Activated T-helper 1 cell treated with Interleukin-2 at 50 U/mL for 16 hours (primary cell): ENCODE data around the gene SLC25A22.

ENCODE experiments used
- DNase-seq: peaks from one replicate; pipeline ENCODE4 v3.0.0-alpha.2; 2020; ENCODE audit warnings: low read depth

SLC25A22 gene

GRCh38 chr11:798093-798713 lies at the start of gene SLC25A22:
Gene SLC25A22, minus strand, starts transcription at chr11:798281. Its CDS starts 3,275 bp downstream, at chr11:795006.
- peak; percentile 78 for DNase-seq

DNA sequence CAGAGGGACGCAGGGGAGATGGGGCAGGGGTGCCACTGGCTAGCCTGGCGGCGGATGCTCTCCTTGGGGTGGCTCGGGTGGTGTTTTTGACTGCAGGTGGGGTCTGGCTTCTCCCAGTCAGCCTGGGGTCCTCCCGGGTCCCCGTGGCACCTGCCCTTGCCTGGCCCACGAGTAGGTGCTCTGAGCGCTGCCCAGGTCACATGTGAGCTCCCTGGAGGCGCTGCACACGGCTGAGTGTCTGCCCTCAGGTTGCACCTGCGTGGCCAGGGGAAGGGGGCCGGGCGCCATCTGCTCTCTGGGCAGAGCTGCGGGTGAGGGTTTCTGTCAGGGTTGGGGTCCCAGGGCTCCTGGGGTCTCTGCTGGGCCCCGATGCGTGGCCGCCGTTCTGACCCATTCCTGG lies 49.8 kb upstream of the SLC25A22 start:
- DNase-seq, result no peak

GRCh38 chr11:846496-847098 lies 48.5 kb upstream of the SLC25A22 start:
- DNase-seq, result no peak

- DNase-seq, result no peak
These were observed 47.9 kb upstream of the SLC25A22 start for GRCh38 chr11:845872-846495.

DNA sequence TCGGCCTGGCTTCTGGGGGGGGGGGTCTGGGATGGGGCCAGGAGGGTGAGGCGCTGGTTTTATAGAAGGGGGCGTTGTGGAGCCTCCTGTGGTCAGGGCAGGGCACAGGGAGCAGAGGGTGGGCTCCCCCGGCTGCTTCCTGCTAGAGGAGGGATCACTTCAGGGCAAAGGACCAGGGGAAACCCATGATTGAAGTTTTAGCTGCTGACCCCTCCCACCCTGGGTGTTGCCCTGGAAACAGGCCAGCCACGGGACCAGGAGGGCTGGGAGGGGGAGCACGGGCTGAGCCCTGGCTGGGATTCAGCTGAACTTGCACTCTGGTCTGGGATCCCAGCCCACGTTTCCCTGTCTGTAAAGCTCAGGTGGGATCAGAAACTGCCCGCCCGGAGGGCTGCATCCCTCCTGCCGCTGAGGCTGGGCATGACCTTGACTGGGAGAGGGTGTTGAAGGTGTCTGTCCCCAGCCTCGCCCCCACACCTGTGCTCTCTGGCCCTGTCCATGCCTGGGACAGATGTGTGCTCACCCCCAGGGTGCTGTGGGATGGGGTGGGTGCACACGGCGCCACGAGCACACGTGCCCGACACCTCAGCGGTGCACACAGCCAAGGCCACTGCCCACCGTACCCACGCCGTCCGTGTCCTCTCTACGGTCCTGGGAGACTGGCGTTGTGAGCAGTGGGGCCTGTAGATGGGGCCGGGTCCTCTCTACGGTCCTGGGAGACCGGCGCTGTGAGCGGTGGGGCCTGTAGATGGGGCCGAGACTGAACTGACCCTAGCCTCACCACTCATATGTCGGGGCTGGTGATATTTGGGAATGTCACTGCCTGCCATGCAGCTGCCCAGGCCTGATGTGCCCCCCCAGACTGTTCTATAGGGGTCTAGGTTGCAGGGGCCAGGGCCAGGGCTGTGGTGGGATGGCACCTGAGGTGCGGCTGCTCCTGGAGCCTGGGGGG lies 46.9 kb upstream of the SLC25A22 start:
- no peak for DNase-seq

- no peak for DNase-seq
These were observed 46.0 kb upstream of the SLC25A22 start for GRCh38 chr11:843818-844692.

DNA sequence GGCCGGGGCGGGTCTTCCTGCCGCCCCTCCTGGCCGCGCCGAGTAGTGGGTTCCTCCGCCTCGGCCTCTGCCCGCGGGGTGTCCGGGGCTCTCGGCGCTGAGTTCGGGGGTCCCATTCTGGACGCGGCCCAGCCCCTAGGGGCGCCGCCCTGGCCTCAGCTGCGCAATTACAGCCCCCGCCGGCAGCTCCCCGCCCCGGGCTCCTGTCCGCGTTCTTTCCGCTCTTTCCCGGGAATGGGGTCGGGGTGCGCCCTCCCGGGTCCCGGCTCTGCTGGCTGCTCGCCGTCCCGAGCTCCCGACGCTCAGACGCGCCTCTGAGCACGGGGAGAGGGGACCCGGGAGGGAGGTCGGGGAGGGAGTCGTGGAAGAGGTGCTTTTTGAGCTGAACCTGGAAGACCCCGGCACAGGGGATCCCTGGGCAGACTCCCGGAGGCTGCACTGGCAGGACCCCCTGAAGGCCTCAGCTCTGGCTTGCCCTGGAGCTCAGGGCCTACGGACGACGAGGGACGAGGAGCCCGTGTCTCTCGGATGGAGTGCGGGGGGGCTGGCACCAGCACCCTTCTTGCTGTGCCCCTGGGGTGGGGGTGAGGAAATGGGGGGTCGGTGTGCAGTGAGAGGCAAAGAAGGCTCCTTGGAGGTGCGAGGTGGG lies 45.1 kb upstream of the SLC25A22 start:
- DNase-seq, result no peak

DNA sequence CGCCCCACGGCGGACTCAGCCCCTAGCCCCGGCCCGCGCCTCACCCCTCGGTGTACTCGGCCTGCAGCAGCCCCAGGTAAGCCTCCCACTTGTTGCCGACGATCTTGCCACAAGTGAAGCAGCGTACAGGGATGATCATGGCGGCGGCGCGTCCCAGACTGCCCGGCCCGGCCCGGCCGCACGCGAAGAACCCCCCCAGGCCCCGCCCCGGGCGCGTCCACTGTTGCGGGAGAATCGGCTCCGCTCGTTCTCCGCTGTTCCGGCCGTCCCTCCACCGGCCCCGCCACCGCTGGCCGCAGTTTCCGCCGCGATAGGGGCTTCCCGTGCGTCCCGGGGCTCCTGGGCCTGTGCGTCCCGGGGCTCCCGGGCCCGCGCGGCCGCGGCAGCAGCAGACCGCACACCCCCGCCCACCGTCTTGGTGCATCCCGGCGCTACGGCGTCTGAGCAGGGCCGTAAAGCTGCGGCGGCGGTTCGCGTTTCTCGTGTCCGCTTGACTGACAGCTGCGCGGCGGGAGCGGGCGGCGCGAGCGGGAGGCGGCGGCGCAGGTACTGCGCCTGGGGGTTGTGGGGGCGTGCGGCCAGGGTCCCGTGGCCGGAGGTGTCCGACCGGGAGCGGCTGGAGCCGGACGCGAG lies 44.4 kb upstream of the SLC25A22 start, which contains the start of the genes POLR2L and TSPAN4:
Gene POLR2L (minus strand): TSS at position 160 of the 633 bp plus-strand sequence. CDS start 21 bp downstream, at position 139.
Gene TSPAN4 (plus strand): TSS at position 483 of the 633 bp plus-strand sequence. CDS start 7,453 bp downstream, outside the sequence.
- peak; percentile 80 for DNase-seq

DNA sequence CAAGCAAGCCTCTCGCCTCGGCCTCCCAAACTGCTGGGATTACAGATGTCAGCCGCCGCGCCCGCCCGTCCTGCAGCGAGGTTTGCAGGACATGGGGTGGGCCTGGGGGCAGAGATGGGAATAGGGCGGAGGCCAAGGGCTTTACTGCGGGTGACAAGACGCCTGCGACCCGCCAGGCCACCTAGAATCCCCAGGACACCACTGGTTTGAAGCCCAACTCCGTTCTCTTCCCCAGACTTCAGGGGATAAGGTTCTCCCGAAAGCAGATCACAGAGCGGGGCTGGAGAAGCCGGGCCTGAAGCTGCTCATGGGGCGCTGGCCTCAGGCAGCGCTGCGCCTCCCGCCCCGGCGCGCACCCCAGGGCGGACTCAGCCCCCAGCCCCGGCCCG lies 43.9 kb upstream of the SLC25A22 start:
- no peak for DNase-seq

DNA sequence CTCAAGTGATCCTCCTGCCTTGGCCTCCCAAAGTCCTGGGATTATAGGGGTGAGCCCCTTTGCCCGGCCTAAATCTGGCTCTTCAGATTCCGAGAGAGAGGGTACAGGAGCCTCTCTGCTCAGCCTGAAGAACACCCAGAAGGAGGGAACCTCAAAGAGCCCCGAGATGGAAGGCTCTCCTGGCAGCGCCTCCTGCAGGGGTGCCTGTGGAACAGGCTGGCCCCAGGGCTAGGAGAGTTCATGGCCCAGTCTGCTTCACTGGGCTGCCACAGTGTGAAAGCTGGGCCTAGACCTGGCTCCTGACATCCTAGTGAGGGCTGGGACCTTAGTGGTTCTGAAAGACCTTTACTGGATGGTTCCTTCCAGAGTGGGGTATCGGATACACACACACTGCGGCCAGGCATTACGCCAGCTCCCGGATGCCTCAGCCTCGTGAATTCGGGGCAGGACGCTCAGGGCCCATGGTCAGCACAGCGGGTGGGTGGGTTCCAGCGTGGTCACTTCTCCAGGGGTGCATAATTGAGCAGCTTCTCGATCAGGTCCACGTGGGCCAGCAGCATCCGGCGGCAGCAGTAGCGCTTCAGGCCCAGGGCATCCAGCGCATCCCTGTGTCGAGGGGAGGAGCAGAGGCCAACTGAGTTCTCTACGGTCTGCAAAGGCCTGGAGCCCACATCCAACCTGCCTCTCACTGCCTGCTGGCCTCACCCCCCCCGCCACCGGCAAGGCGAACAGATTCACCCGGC lies 42.0 kb upstream of the SLC25A22 start:
- DNase-seq, result no peak

GRCh38 chr11:839280-839623 lies 41.2 kb upstream of the SLC25A22 start:
- no peak for DNase-seq

DNA sequence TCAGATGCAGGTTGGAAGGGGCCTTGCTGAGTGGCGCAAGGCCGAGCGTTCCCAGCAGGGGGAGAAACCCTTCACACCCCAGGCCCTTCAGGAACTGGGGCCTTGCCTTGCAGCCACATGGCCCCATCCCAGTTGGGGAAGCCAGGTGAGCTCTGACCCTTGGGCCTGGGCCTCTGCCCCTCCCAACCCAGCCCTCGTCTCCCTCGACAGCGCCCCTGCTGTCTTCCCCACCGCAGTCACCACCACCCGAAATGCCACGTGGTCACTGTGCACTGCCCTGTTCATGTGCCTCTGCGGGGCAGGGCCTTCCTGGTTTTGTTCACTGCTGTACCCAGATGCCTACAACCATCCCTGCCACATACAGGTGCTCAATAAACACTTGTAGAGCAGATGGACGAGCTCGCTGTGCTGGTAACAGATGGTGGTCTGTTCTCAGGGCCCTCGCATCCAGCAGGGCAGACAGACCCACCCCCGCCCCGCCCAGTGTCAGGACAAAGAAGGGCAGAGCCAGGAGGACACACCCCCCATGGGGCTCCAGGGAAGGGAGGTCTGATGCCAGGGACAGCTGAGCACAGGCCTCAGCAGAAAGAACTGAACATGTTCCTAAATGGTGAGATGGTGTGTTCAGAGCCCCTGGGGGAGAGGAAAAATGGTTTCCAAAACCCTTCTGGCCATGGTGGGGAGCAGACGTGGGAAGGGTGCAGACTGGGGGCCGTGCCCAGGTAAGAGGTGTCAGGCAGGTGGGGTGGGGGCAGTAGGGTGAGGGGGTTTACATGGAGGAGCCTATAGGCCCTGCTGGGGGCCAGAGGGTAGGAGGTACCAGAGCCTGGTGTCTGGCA lies 40.6 kb upstream of the SLC25A22 start:
- no peak for DNase-seq

DNA sequence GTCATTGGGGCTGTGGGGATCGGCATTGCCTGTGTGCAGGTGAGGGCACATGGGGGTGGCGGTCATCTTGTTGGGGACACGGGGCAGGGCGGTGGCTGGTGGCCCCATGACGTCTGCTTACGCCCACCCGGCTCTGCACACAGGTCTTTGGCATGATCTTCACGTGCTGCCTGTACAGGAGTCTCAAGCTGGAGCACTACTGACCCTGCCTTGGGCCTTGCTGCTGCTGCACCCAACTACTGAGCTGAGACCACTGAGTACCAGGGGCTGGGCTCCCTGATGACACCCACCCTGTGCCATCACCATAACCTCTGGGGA lies 39.9 kb upstream of the SLC25A22 start:
- DNase-seq, result no peak

GRCh38 chr11:837189-837989 lies 39.3 kb upstream of the SLC25A22 start:
- DNase-seq, result no peak

DNA sequence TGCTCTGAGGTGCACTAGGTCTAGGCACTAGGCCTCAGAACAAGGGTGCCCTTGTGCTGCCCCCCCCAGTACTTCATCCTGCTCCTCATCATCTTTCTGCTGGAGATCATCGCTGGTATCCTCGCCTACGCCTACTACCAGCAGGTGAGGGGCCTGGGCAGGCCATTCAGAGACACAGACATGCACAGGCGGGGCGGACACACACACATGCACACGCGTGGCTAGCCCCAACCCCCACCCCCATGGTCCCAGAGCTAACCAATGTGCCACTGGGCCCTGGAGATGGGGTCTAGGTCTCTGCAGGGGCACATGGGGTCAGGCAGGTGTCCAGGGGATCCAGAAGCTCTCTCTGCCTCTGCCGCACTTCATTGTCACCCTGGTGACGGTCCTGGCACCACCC lies 38.6 kb upstream of the SLC25A22 start:
- no peak for DNase-seq

DNA sequence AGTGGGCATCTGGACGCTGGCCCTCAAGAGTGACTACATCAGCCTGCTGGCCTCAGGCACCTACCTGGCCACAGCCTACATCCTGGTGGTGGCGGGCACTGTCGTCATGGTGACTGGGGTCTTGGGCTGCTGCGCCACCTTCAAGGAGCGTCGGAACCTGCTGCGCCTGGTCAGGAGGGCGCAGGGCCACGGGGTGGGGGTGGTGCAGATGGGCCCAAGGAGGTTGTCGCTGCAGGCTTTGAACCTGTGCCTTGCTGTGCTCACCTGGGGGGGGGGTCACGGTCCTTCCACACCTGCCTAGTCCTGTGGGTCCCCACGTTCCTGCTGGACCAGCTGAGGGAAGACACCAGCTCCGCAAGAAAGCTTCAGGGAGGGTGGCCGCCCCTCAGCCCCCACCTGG lies 38.2 kb upstream of the SLC25A22 start:
- DNase-seq, result no peak

DNA sequence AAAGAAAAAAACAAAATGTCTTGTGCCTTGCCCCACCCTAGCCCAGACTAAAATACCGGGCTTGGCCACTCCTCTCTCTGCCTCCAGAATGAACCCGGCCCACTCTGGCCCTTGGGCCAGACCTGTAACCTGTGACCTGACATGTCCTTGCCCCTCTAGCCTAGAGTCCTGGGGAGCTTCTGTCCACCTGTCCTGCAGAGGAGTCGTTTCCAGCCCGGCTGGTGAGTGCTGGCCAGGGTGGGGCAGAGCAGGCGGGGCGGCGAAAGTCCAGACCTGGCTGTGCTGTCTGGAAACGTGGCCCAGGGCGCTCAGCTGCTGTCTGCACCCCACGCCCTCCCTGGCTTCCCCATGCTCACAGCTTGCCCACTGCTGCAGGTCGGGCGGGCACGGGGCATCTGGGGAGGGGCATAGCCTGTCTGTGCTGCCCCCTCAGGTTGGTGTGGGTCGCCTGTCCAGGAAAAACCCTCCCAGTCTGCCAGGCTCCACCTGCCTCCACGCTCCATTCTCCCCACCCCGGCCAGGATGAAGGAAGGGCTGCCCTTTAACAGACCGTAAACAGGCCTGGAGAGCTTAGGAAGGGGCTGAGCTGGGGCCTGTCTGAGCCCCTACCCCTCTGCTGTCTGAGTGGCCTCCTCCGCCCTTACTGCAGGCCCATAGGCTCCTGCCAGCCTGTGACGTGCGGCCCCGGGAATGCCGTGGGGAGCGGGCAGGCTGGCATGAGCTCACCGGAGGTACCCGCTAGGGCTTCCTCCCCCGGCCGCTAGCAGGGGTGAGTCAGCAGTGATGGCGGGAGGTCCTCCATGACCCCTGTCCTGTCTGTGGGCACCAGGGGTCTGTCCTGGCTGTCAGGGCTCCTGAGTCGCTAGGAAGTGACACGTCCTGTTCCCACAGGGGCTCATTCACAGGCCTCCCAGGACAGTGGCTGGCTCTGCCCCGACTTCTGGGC lies 36.6 kb upstream of the SLC25A22 start:
- no peak for DNase-seq
